Left cardiac atrium (tissue), 4 donors: ENCODE results near the gene SMIM44. TPM values are rescaled to one million over a fixed set of nuclear protein-coding genes. Genes with fewer than 3 reads are reported as not detected.

Source experiments
- ATAC-seq, 2 donors: fragments of 200-7000 bp; cut with Tn5 transposase; one replicate each; pipeline ENCODE4 v1.9.1; 2020; ENCODE audit warnings: mild to moderate bottlenecking in 2 of 2, moderate library complexity in 2 of 2
- DNase-seq: peaks from one replicate; pipeline ENCODE4 v3.0.0-alpha.2; 2020
- intact Hi-C, 2 donors: fragments of 100-400 bp; cut with DNase I; formaldehyde crosslinking; loops; one replicate each; pipeline versions ENCODE4 v1.14.1 to v1.15.1; 2022 to 2023
- total RNA-seq, 2 donors: library from RNA; stranded (reverse); fragmentation: NEBNext Ultra II Directional; extraction: Animal tissue kit (Norgen Biotek cat#: 25700); gene quantifications; one replicate each; pipeline ENCODE4 v1.2.1, GENCODE V29; 2021
- donor health status: DM: no; HTN: yes; CAD: no.
- donor health status: DM: no; HTN: yes; CAD: no; lungs with severe emphysema.
- donor health status: DM: yes; HTN: yes; CAD: no.
- donor health status: Dilated cardiomyopathy.

The SMIM44 gene
- total RNA-seq, 2 donors from 2014 or later: not detected

DNA sequence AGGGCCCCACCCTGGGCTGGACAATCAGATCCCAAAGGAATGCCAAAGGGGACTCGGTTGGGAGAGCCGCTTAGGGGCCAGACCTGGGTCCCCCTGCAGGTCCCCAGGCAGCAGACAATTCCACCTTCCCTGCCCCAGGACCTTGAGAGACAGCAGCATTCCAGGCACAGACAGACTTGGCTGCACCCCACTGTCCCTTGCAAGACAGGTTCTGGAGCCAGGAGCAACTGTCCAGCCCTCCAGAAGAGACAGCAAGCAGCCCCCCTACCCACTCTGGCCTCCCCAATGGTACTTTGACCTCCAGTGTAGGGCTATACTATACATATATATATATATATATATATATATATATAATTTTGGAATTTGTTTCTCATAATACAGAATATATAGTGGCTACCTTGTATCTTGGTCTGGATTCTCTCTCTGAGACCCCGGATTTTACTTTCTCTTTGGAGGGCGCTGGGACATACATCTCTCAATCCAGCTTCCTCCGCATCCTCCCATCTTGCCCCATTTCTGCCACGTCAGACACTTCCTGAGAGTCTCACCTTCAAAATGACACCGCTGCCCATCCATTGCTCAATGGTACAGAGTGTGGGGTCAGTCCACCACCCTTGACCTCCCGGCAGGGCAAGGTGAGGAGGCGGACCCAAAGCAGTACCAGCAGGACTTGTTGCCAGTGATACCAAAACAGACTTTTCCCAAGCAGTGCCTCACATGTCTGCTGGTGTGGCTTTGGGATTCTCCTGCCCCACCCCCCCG lies 15.6 kb downstream of the SMIM44 start:
- no peak for DNase-seq
- ATAC-seq: no peak
- intact Hi-C loops: no loop called here

- ATAC-seq (peak; percentile 11 to 81), DNase-seq (no peak)
- intact Hi-C loops: no loop called here
Observed at GRCh38 chr19:3466635-3467034, 16.6 kb downstream of the SMIM44 start.

DNA sequence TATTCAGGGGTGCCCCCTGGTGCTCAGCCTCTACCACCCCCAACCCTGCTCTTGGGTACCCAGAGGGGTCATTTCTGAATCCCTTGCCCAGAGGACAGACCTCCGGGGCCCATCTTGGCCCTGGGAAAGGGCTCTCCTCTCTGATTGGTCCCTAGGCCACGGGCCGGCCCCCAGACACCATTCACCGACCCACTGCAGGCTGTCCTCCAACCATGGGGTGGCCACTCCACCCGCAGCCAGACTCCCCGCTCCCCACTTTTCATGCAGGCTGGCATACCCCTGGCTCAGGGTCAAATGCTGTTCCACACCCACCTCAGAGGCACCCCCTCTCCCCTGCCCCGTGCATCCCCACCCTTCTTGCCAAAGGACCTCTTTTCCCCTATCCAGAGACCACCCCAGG lies 17.7 kb downstream of the SMIM44 start:
- intact Hi-C loops: no loop called here
- no peak for DNase-seq
- ATAC-seq: no peak

DNA sequence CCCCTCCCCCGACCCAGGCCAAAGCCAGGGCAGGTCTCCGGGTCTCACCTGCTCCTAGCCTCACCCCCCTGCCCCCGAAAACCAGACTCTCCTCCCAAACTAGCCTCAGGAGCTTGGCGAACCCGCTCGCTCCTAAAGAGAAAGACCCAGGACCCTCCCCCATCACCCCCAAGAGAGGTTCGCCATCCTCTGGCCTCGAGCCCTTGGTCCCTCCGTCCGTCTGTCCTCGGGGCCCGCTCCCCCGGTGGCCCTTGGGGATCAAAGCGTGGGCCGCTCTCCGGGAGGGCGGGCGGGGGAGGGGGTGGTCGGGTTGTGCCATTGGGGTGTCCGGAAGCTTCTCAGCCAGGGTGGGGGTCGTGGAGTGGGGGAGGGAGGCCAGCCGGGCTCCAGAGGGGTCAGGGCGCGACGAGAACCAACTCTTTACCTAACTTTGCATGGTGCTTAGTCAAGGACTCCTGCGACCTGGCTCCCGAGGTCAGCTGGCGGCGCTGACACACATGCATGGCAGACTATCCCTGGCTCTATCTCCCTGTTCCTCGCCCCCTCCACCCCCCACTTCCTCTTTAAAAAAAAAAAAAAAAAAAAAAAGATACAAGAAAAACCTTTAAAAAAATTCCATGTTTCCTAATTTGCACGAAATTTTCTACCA lies 18.5 kb downstream of the SMIM44 start:
- ATAC-seq (no peak), DNase-seq (no peak)
- intact Hi-C loops: no loop called here

GRCh38 chr19:3463714-3464586 lies 19.3 kb downstream of the SMIM44 start:
- DNase-seq (no peak), ATAC-seq (no peak)
- intact Hi-C loops: no loop called here

- ATAC-seq: no peak
- intact Hi-C loops: no loop called here
- no peak for DNase-seq
Observed at GRCh38 chr19:3462991-3463713, 20.1 kb downstream of the SMIM44 start.

DNA sequence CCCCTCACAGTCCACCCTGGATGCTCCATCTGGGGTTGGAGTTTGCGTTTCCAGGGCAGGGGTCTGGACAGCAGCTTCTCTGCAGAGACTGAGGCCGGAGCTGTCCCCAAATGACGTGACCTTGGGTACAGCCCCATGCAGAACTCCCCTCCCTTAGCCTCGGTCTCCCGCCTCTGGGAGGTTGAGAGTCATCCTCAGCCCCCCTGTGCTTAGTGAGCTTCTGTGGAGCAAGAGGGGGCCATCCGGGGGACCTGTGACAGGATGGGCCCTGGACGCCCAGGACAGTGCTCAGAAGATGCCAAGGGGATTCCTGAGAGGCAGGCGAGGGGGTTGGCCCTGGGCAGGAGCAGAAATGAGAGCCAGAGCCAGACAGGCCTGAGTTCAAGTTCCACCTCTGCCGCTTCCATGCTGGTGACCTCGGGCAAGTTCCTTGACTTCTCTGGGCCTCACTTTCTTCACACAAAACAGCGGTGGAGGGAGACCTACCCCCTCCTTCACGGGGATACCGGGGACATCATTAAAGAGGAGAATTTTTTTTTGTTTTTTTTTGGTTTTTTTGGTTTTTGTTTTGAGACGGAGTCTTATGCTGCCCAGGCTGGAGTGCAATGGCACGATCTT lies 23.2 kb downstream of the SMIM44 start:
- DNase-seq (no peak), ATAC-seq (peak in 1 of 2 donors; percentile 3)
- intact Hi-C loops: no loop called here

DNA sequence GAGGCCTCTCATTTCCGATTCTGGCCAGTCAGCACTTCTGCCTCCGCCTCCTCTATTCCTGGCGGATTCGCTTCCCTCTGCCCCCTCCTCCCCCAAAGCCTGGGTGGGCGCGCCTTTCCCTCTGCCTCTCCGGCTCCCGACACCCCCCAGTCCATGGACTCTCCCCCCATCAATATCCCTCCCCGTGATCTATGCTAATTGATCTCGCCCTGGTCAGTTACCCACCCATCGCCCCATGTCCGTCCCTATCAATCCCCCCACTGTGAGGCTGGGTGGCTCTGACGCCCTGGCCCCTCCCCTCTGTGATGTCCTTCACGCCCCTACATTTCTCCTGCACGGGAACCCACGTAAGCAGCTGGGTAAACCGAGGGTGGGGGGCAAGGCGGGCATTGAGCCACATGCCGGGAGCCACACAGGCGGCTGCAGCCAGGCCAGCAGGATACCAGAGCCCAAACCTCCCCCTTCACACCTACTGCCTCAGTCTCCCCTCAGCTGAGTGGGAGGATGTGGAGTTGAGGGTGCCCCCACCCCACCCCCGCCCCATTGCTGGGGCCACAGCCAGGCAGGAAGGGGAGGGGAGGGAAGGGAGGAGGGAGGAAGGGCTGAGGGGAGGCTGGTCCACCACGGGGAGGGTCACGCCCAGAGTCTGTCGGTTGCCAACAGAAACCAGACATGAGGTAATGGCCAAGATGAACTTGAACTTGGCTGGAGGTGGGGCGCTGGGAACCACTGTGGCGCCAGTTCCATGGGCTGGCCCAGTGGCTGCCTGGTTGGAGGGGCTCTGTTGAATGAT lies 24.0 kb downstream of the SMIM44 start:
- intact Hi-C loops: no loop called here

DNA sequence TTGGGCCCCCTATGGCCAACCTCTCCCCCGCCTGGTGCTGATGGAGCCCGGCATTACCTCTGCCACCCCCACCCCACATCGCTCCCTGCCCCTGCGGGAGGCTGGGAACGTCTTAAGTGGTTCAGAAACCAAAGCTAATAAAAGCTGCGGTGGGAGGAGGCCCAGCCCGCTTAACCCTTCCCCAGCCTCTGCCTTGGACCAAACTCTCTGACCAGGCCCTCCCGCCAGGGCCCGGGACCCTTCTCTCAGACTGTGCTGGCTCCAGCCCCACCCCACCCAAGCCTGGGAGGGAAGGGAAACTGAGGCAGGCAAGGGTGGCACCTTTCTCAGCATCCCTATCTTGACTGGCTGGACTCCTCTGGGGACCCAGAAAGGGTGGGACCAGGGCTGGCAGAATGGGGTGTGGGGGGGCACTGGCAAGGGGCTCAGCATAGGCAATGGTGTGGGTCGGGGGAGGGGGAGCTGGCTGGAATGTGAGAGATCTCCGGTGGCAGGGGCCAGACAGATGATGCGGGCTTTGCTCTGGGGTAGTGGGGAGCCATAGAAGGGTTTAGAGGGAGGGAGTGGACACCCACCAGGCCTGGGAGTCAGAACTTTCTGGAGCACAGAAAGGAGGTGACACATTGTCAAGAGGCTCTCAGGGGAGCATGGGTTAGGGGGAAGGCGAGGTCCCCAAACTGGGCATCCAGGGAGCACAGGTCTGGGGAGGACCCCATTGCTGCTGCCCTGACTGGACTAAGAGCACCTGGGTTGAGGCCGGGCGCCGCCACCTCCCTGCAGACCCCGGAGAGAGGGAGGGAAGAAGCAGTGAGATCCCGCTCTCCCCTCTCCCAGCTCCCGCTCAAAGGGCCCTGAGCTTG lies 24.8 kb downstream of the SMIM44 start:
- intact Hi-C loops: no loop called here
- ATAC-seq: peak in 1 of 2 donors; percentile 0
- no peak for DNase-seq

More for the DNA sequence above, 24.0 kb downstream of the SMIM44 start:
- ATAC-seq: peak; percentile 89 to 90
- peak; percentile 94 for DNase-seq

DNA sequence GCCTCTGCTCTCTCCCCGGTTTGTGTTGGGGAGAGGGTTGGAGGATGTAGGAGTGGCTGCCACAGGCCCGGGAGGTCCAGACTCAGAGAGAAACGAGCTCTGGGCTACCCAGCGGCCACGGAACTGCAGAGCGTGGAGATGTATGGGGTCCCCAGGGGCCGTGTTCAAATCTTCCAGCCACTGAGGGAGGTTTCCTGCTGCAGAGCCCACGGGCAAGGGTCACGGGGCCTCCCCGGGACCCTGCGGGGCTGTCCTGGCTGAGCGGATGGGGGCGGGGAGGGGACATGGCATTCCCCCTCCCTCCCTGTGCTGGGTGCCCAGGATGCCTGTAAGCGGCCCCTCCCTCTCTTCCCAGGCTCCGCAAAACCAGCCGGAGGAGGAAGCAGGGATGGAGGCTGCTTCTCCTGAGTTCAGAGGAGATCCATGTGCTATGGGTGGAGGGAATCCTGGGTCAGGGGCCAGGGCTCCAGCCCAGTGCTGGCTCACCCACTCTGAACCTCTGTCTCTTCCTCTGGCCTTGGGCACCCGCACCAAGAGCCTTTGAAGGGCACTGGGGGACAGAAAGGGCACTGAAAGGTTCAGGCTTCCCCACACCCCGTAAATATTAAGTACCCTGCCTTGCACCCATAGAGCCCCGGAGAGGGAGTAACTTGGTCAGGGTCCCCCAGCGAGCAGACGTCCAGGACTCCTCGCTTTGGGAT lies 25.6 kb downstream of the SMIM44 start:
- DNase-seq (peak; percentile 48), ATAC-seq (no peak)
- intact Hi-C loops: no loop called here

- DNase-seq (no peak), ATAC-seq (no peak)
- intact Hi-C loops: no loop called here
Observed at GRCh38 chr19:3456925-3457527, 26.2 kb downstream of the SMIM44 start.

DNA sequence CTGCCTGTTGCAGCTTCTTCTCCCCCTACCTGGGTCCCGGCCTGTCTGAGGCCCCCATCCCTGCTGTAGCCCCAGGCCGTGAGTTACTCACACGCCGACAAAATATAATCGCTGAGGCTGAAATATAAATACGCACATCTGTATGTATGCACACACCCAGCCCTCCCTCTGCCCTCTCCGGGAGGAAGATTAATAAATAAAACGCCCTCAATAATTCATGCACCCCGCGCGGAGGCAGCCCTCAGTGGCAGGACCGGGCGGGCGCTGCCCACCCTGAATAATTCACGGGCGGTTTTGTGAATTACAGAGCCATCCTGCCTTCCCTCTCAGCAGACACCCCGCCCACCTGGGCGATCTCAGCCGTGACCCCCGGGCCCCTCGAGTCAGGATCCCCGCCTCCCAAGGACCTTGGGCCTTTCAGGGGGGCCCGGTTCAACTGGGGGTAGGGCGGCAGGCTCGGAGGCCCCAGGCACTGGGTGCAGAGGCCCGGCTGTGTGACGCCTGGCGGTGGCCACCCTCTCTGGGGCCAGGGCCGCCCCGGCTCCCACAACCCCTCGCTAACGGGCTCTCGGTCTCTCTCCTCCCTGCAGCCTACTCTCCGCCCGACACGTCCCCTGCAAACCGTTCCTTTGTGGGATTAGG lies 27.2 kb downstream of the SMIM44 start:
- DNase-seq (no peak), ATAC-seq (no peak)
- intact Hi-C loops: no loop called here

- ATAC-seq (no peak), DNase-seq (no peak)
- intact Hi-C loops: no loop called here
Observed at GRCh38 chr19:3455393-3455955, 27.8 kb downstream of the SMIM44 start.

GRCh38 chr19:3454656-3455392 lies 28.4 kb downstream of the SMIM44 start:
- intact Hi-C loops: no loop called here
- DNase-seq: no peak
- ATAC-seq: no peak

DNA sequence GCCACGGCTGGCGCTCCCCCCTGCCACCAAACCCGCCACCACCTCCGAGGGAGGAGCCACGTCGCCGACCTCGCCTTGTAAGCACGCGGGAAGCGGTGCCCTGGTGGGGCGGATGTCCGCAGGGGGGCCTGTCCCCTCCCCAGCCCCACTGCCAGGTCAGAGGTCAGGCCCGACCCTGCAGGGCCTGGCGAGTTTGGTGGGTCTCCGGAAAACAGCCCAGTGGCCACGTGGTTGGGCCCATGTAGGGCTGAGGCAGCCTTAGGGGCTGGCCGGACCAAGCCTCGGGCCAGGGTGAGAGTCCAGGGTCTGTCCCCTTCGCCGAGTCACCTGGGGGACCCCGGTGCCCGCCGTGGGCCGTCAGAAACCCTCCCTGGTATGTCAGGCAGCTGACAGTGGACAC lies 29.4 kb downstream of the SMIM44 start:
- intact Hi-C loops: no loop called here
- no peak for ATAC-seq

More for the DNA sequence above, 29.4 kb downstream of the SMIM44 start:
- DNase-seq: no peak
